A549 treated with GW870086 at 1 μM for 4 hours (cell line): ENCODE data around the gene UBE2C. TPM values are rescaled to one million over a fixed set of nuclear protein-coding genes. Genes with fewer than 3 reads are reported as not detected.

Experiments used
- total RNA-seq: library from RNA; stranded (reverse); fragments of 200-300 nt; extraction: Qiagen RNA extraction; gene quantifications from 5 replicates; pipeline ENCODE4 v1.2.3, GENCODE V29; 2022; ENCODE audit warnings: low read depth

The UBE2C gene
- total RNA-seq: 225 to 255 TPM (median 251 TPM) in 5 replicates

DNA sequence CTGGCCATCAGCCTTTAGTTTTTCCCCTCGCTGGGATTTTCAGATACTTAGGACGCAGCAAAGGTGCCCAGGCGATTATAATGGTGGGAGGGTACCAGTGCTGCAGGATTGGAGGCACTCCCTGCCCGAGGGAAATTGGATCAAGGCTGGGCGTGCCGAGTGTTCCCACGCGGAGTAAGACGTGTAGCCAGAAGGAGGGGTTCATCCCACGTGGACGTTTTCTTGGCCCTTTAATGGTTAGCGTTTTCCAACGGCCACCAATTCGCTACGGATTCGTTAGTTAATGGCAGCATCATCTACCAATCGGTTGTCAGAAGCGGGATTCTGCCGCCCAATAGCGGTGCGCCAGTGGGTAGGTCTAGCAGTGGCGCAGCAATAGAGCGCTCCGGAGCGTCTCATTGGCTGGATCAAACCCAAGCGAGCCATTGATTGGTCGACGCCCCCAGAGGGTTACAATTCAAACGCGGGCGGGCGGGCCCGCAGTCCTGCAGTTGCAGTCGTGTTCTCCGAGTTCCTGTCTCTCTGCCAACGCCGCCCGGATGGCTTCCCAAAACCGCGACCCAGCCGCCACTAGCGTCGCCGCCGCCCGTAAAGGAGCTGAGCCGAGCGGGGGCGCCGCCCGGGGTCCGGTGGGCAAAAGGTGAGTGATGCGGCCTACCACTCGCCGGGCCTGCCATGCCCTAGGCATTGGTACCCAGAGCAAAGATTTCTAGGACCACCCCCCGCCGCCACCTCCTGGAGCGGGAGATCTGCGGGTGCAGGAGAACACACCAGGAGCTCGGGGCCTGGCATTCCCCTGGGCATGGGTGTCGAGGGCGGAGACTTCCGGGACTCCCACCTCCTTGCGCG lies at the start of gene UBE2C:
Gene UBE2C (plus strand): TSS at position 488 of the 849 bp plus-strand sequence. CDS start 52 bp downstream, at position 540.

DNA sequence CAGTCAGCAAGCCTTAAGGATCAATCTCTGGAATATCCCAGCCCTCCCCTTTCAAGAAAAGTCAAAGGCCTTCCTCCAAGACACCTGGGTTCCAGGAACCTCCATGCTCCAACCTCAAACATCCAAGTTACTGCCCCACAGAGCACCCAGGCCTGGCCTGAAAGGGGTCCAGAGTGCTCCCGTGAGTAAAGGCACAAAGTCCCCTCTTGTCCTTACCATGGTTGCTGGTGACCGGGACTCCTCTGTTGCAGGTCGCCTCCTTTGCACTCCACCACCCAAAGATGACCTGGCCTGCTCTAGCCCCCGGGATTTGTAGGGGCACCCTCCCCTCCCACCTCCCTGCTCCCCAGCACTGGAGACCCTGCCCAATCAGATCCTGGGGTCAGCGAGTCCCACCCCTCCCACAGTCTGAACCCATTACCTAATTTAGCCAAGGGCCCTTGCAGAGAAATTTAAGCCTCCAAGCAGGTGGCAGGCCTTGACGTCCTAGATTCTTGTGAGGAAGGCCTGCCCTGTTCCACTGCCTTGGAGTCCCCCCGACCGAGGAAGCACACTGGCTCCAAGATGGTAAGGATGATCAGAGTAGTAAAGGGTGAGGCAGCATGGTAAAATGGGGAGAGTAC lies 14.7 kb downstream of the UBE2C start, which contains the start of gene TNNC2:
Gene TNNC2 (minus strand): TSS at position 283 of the 623 bp plus-strand sequence. CDS start 64 bp downstream, at position 219.

DNA sequence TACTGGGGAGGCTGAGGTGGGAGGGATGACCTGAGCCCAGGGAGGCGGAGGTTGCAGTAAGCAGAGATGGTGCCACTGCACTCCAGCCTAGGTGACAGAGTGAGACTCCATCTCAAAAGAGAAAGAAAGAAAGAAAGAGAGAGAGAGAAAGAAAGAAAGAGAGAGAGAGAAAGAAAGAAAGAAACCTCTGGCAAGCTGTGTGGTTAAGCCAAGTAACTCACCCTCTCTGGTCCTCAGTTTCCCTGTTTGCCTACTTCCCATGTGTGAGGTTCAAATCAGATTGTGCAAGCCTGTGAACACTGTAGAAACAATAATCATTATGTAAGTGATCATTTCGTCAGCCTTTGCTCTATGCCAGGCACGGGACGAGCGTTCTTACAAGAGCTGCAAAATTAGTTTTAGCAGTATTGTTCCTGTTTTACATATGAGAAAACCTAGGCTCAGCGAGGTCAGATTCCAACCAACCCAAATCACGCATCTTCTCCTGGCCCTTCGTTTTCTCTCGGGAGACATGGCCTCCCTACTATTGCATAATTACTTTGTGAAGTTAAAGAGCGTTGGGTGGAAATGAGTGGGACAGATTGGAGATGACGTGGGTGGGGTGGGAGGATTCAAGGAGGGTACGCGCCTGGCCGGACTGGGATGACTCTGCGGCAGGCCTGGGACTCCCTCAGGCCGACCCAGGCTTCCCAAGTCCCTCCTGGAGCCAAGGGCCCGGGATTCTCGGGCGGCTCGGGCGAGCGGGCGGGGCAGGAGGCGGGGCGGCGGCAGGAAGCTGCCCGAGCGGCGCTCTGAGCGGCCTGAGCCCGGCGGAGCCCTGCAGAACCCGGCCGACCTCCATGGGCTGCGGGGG lies 20.8 kb downstream of the UBE2C start, which contains the start of gene SNX21:
Gene SNX21 (plus strand): TSS at position 770 of the 853 bp plus-strand sequence. CDS start 121 bp downstream, outside the sequence.

DNA sequence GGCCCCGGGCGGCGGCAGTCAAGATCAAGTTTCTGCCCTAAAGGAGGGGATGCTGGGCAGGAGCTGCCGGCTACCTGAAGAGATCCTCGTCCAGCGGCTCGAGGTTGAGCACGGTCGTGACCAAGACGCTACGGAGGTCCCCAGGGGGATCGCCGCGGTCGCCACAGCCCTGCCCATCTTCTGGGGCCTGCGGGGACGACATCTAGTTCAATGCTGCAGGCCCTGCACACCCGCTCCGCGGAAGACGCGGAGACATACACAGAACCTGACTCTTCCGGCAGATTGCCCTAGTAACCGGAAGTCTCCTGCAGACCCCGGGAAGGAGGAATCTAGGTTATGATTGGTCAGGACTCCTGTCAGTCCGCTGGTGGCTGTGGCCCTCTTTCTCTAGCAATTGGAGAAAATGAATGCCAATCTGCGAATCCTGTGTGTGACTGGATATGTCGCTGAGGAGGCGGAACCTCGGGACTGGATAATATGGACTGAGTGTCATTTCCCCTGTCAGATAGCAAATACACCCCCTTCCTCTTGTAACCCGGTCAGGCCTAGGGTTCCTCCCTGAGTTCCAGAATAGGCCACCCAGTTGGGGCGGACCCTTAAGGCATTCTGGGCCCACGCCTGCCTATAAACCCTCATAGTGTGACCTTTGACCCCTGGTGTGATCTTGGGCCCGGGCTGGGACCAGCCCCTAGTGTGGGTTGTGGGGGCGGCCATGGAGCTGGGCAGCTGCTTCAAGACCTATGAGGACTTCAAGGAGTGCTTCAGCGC lies 44.9 kb downstream of the UBE2C start, which contains the start of the genes ACOT8 and ZSWIM3:
Gene ACOT8 (minus strand): TSS at position 279 of the 768 bp plus-strand sequence. CDS start 77 bp downstream, at position 202.
Gene ZSWIM3 (plus strand): TSS at position 501 of the 768 bp plus-strand sequence. CDS start 212 bp downstream, at position 713.

Other genes starting within 250 kb of the UBE2C start
- not detected in 5 replicates for gene WFDC8, start 233.4 kb upstream of the UBE2C start, total RNA-seq
- not detected in 5 replicates for gene WFDC10A, start 182.9 kb upstream of the UBE2C start, total RNA-seq
- gene WFDC9, start 181.4 kb upstream of the UBE2C start, total RNA-seq: not detected in 5 replicates
- not detected in 5 replicates for gene WFDC11, start 142.4 kb upstream of the UBE2C start, total RNA-seq
- not detected in 5 replicates for gene WFDC13, start 110.6 kb upstream of the UBE2C start, total RNA-seq
- not detected in 5 replicates for gene WFDC10B, start 107.6 kb upstream of the UBE2C start, total RNA-seq
- gene SPINT4, start 90.3 kb upstream of the UBE2C start, total RNA-seq: not detected in 5 replicates
- gene WFDC3, start 20.8 kb upstream of the UBE2C start, total RNA-seq: 0.41 to 0.44 TPM in 2 of 5 replicates, not detected in the others
- 32.4 to 37.0 TPM (median 36.3 TPM) in 5 replicates for gene DNTTIP1, start 20.7 kb upstream of the UBE2C start, total RNA-seq
- gene TNNC2, start 14.7 kb downstream of the UBE2C start, total RNA-seq: 0.28 TPM in 2 of 5 replicates, not detected in the others
- gene SNX21, start 21.2 kb downstream of the UBE2C start, total RNA-seq: 8.9 to 11.5 TPM (median 10.1 TPM) in 5 replicates
- gene ACOT8, start 44.7 kb downstream of the UBE2C start, total RNA-seq: 17.5 to 19.4 TPM (median 18.7 TPM) in 5 replicates
- 1.3 to 1.7 TPM (median 1.5 TPM) in 5 replicates for gene ZSWIM3, start 45.0 kb downstream of the UBE2C start, total RNA-seq
- gene ZSWIM1, start 68.6 kb downstream of the UBE2C start, total RNA-seq: 4.8 to 6.4 TPM (median 5.8 TPM) in 5 replicates
- gene SPATA25, start 75.0 kb downstream of the UBE2C start, total RNA-seq: 0.56 to 0.74 TPM (median 0.69 TPM) in 5 replicates
- 0.99 to 1.3 TPM (median 1.1 TPM) in 5 replicates for gene NEURL2, start 78.6 kb downstream of the UBE2C start, total RNA-seq
- 93.0 to 122 TPM (median 112 TPM) in 5 replicates for gene CTSA, start 78.7 kb downstream of the UBE2C start, total RNA-seq
- gene PLTP, start 99.5 kb downstream of the UBE2C start, total RNA-seq: 1.5 to 2.2 TPM (median 1.6 TPM) in 5 replicates
- gene PCIF1, start 122.0 kb downstream of the UBE2C start, total RNA-seq: 28.9 to 34.6 TPM (median 34.0 TPM) in 5 replicates
- 6.9 to 9.6 TPM (median 8.9 TPM) in 5 replicates for gene ZNF335, start 159.6 kb downstream of the UBE2C start, total RNA-seq
- gene MMP9, start 196.3 kb downstream of the UBE2C start, total RNA-seq: 0.25 to 0.61 TPM (median 0.46 TPM) in 5 replicates
- gene SLC12A5, start 216.6 kb downstream of the UBE2C start, total RNA-seq: 11.7 to 15.2 TPM (median 15.1 TPM) in 5 replicates